ENCODE results near the gene ATRAID.
"Not testable (repeated sequence)": the region's sequence is repeated elsewhere in the genome, so short reads cannot be mapped to it uniquely, and the experiment has no call there.

Gene ATRAID, protein sequence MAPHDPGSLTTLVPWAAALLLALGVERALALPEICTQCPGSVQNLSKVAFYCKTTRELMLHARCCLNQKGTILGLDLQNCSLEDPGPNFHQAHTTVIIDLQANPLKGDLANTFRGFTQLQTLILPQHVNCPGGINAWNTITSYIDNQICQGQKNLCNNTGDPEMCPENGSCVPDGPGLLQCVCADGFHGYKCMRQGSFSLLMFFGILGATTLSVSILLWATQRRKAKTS

DNA sequence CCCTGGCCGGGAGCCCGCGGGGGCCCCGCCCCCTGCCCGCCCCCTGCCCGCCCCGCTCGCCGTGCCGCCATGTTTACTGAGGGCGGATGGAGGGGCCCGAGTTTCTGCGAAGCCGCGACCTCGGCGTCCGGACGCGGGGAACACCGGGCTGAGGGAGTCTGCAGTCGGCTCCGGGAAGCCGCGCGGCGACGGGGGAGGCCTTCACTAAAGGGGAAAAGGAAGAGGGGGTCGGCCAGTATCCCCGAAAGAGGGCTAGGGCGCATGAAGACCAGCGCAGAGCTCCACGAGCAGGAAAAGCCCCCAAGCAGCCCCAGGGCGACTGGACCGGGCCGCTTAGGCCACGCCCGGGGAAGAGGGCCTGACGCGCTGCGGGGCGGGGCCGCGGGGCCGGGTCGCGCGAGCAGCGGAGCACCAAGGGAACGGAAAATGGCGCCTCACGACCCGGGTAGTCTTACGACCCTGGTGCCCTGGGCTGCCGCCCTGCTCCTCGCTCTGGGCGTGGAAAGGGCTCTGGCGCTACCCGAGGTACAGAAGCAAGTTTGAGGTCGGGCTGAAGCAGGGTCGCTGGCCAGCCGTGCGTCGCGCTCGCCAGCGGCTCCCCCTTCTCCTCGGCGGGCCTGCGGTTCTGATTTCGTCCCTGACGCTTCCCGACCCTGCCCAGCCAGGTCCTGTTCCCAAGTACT, at the start of gene ATRAID, which contains the start of gene SLC5A6:
ATRAID (plus strand) TSS at position 99 of the 683 bp plus-strand sequence; CDS start at position 427, 328 bp downstream.
SLC5A6 (minus strand) TSS at position 326 of the 683 bp plus-strand sequence. CDS start 4,618 bp downstream, outside the sequence.
- peak; percentile 80 for DNase-seq

GRCh38 chr2:27162151-27163121, 49.4 kb upstream of the ATRAID start:
- no peak for DNase-seq

DNA sequence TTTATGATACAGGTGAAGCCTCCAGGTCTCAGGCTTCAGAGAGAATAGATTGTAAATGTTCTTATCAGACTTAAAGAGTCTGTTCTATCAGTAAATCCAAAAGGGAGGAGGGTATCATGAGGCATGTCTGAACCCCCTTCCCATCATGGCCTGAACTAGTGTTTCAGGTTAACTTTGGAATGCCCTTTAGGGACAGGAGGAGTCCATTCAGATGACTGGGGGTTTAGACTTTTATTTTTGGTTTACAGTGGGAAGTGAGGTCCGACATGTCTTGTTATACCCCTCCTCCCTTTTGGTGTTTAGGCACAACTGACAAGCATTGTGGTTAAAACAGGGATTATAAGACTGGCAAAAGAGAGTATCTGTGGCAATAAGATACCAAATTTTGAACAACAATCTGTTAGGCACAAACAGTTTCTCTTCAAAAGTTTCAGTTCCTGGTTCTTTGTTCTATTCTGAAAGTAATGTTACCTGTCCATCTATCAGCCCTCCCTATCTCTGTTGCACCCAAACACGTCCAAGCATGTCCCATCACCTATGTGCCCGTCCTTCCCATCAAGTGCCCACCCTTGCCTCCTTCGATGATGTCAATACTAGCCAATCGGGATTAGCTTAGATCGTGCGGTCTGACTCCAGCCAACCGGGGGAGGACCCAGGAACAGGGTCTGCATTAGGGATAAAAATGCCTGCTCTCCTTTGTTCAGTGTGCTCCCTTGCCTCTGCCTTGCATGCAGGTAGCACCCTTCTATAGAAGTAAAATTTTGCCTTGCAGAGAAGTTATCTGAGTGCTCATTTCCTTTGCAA, 46.7 kb upstream of the ATRAID start:
- DNase-seq = no peak

- no peak for DNase-seq
Measured at GRCh38 chr2:27170581-27171337, 41.1 kb upstream of the ATRAID start.

GRCh38 chr2:27171351-27171848, 40.4 kb upstream of the ATRAID start:
- no peak for DNase-seq

DNA sequence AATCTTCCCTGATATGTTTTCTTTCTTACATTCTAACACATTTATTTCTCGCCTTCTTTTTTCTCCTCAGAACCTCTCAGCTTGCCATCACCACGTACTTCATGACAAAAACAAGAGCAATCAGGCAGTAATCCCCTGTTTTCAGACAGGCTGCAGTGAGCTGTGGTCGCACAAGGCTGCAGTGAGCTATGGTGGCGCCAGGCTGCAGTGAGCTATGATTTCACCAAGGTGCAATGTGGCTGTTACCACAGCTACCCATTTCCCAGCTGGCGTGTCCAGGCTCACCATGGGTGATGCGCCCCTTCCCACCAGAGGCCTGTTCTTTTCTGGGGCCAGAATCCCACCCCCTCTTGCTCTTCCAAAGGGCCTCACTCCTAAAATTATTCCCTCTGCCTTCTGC, 37.2 kb upstream of the ATRAID start:
- no peak for DNase-seq

DNA sequence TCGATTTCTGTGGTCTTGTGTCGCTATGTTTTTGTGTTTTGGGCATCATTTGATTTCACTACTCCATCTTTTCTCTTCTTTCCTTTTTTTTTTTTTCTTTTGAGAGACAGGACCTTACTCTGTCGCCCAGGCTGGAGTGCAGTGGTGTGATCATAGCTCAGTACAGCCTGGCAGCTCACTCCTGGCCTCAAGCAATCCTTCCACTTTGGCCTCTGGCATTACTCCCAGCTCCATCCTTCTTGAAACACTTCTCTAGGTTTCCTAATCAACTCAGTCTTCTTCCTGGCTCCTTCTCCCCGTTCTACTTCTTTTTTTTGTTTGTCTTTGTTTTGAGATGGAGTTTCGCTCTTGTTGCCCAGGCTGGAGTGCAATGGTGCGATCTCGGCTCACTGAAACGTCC, 36.5 kb upstream of the ATRAID start:
- no peak for DNase-seq

- not testable (repeated sequence) for DNase-seq
Measured at GRCh38 chr2:27175781-27176180, 36.1 kb upstream of the ATRAID start.

GRCh38 chr2:27177441-27178351, 34.1 kb upstream of the ATRAID start:
- DNase-seq = no peak

DNA sequence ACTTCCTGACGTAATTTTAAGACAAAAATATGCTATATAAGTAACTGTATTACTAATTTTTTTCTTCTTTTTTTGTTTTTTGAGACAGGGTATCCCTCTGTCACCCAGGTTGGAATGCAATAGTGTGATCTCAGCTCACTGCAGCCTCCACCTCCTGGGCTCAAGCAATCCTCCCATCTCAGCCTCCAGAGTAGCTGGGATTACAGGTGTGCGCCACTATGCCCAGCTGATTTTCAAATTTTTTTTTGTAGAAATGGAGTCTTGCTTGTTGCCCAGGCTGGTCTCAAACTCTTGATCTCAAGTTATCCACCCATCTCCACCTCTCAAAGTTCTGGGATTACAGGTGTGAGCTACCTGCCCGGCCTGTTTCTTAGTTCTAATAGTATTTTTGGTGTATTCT, 33.4 kb upstream of the ATRAID start:
- no peak for DNase-seq

- no peak for DNase-seq
Measured at GRCh38 chr2:27179344-27180000, 32.4 kb upstream of the ATRAID start.

DNA sequence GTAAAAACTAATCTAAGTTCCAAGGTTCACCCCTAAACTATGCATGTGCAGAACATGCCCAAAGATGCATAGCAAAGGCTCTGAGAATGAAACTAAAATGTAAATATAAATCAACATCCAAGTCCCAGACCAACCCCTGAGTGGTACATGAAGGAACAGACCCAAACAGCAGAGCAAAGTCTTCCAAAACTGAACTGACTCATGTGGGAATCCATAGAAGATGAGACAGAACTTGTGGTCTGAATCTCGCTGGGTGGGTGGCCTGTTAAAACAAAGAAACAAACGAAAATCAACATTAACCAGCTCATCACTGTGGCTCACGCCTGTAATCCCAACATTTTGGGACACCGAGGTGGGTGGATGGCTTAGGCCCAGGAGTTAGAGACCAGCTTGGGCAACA, 29.5 kb upstream of the ATRAID start:
- no peak for DNase-seq

DNA sequence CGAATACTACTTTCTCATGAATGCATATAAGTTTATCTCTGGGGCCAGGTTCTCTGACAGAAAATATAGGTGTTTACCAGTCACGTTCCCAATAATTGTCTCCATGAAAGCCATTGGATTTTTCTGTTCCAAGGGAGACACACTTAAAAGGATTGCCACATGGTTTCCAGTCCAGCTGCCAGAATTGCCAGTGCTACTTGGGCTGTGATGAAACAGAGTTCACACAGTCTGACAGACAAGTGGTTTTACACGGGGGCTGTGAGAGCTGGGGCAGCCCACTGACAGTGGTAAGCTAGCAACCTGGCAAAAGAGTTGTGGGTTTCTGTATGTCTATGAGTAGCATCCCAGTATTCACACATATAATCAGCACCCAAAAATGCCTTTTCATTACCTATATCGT, 27.7 kb upstream of the ATRAID start:
- no peak for DNase-seq

DNA sequence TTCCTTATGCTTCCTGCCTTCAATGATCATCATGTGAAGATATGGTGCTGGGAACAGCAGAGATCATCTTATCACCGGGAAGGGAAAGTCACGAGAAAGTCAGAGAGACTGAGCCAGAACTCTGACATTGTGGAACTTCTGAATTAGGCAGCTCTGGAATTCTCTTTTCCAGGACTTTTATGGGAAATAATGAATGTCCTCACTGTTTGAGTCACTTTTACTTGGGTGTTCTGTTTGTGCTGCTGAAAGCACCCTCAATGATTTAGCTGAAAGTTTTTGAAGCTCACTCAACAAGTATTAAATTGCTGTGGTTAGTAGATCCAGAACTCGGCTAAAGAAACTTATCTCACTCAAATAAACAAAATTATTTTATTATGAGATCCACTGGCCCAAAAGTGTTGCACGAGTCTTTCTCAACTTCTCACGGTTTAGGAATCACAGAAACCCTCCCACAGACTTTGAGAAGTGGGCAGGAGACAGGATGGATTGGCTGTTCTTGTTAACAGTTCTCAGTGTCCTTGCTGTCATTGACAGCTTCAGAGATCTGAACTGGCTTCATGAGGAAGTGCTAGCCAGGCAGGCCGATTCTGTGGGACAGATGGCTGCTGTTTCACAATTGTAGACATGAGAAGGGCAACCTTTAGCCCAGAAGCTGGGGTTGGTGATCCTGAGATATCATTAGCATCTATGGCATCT, 26.4 kb upstream of the ATRAID start:
- no peak for DNase-seq

- no peak for DNase-seq
Measured at GRCh38 chr2:27186613-27187345, 25.1 kb upstream of the ATRAID start.

GRCh38 chr2:27189989-27190388, 21.9 kb upstream of the ATRAID start:
- DNase-seq = no peak

DNA sequence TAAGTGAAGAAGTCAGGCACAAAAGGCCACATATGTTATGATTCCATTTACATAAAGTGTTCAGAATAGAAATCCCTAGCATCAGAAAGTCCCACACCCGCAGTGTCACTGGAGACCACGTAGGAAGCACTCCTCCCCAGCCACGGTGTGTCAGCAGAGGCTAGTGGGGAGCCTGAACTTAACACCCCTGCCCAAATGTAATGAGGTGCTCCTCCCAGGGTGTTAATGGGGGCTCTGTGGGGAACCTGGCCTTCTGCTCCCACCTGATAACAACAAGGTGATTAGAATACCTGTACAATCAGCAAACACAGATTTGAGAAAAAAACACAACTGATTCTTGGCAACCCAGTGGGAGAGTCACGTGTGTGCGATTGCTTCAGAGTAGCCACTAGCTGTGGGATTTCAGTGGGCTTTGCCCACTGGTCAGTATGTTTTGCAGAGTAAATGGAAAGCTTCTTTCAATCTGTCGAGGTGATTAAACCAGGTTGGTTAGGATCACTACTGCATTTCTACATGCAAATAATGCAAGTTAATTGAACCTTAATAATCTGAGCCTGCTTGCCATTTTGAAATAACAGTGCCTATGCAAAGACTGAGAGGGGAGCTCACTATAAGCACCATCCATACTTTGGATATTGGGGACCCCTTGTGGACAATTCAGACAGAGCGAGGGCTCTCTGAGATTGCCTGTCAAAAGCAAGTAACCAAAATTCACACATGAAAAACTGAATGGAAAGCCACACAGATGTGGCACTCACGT, 20.6 kb upstream of the ATRAID start:
- peak; percentile 20 for DNase-seq
